CD14-positive monocyte (primary cell): ENCODE results near the gene CEACAM1. TPM values are rescaled to one million over a fixed set of nuclear protein-coding genes. Genes with fewer than 3 reads are reported as not detected.
A peak's percentile ranks its signal among the peaks of the same experiment; 100 is the strongest.

Experiments used
- DNase-seq, 3 donors: peaks; one replicate each; pipeline ENCODE4 v3.0.0-alpha.2; 2011 to 2022
- H2AFZ ChIP-seq: 2 replicates; pipeline ENCODE4 v1.6.0; 2012; ENCODE audit warnings: mild to moderate bottlenecking, low read depth, low read length, inconsistent platforms; ENCODE audit not compliant: insufficient read depth, poor library complexity, severe bottlenecking
- H3K27ac ChIP-seq, 2 donors: 1 replicate in 1 of 2; 2 replicates in 1 of 2; pipeline ENCODE4 v1.5.1; 2012 to 2013; ENCODE audit warnings: low read length in 2 of 2, control low read depth in 1 of 2, inconsistent platforms in 1 of 2, low read depth in 1 of 2, mild to moderate bottlenecking in 1 of 2
- H3K27me3 ChIP-seq, 2 donors: one replicate each; pipeline versions ENCODE4 v1.6.0 to v1.6.1; 2011 to 2013; ENCODE audit warnings: low read length in 2 of 2; ENCODE audit not compliant: control insufficient read depth in 2 of 2, insufficient read depth in 2 of 2
- H3K36me3 ChIP-seq, 2 donors: replicated peaks in 1 of 2; 1 replicate in 1 of 2; 2 replicates in 1 of 2; pipeline versions ENCODE4 v1.5.1 to v1.6.1; 2012 to 2013; ENCODE audit warnings: low read length in 2 of 2, control low read depth in 1 of 2, inconsistent platforms in 1 of 2, mild to moderate bottlenecking in 1 of 2; ENCODE audit not compliant: insufficient read depth in 2 of 2, control insufficient read depth in 1 of 2
- H3K4me1 ChIP-seq, 2 donors: 1 replicate in 1 of 2; 2 replicates in 1 of 2; pipeline versions ENCODE4 v1.5.1 to v1.6.1; 2012 to 2013; ENCODE audit warnings: low read length in 2 of 2, control low read depth in 1 of 2, inconsistent platforms in 1 of 2, mild to moderate bottlenecking in 1 of 2, moderate library complexity in 1 of 2; ENCODE audit not compliant: insufficient read depth in 2 of 2, control insufficient read depth in 1 of 2
- H3K4me2 ChIP-seq: replicated peaks from 2 replicates; pipeline ENCODE3; 2012; ENCODE audit warnings: low read length, moderate library complexity, mild to moderate bottlenecking; ENCODE audit not compliant: poor library complexity, severe bottlenecking; ENCODE audit errors: extremely low read depth
- H3K4me3 ChIP-seq, 3 experiments: fragments of 200-600 bp in 1 of 3; sonication (generic) in 1 of 3; replicated peaks in 1 of 3; 1 replicate in 2 of 3; 2 replicates in 1 of 3; pipeline ENCODE4 v1.5.1; 2011 to 2013; ENCODE audit warnings: low read length in 3 of 3, mild to moderate bottlenecking in 3 of 3, control low read depth in 2 of 3, low read depth in 2 of 3, inconsistent platforms in 1 of 3, moderate library complexity in 1 of 3
- H3K79me2 ChIP-seq: 2 replicates; pipeline ENCODE4 v1.6.0; 2012; ENCODE audit warnings: mild to moderate bottlenecking, control low read depth, inconsistent platforms, low read length, moderate library complexity; ENCODE audit not compliant: insufficient read depth
- H3K9ac ChIP-seq: 2 replicates; pipeline ENCODE4 v1.6.0; 2017; ENCODE audit warnings: low read length, mild to moderate bottlenecking; ENCODE audit not compliant: insufficient read depth, poor library complexity, severe bottlenecking
- H3K9me3 ChIP-seq, 2 donors: replicated peaks in 1 of 2; 1 replicate in 1 of 2; 2 replicates in 1 of 2; pipeline versions ENCODE4 v1.5.1 to v1.6.1; 2012 to 2013; ENCODE audit warnings: low read length in 2 of 2, control low read depth in 1 of 2; ENCODE audit not compliant: control insufficient read depth in 1 of 2, insufficient read depth in 1 of 2
- H4K20me1 ChIP-seq: 2 replicates; pipeline ENCODE4 v1.6.0; 2012; ENCODE audit warnings: mild to moderate bottlenecking, low read length, control low read depth, moderate library complexity; ENCODE audit not compliant: insufficient read depth
- H3K27ac Mint-ChIP-seq, 7 donors: one replicate each; pipeline ENCODE4 v1.8.0; 2020; ENCODE audit warnings: mild to moderate bottlenecking in 7 of 7, mixed read lengths in 7 of 7, moderate library complexity in 6 of 7, inconsistent platforms in 2 of 7
- H3K27me3 Mint-ChIP-seq, 3 donors: one replicate each; pipeline ENCODE4 v1.8.0; 2021 to 2022; ENCODE audit warnings: low read depth in 3 of 3, mild to moderate bottlenecking in 3 of 3, mixed read lengths in 3 of 3, moderate library complexity in 3 of 3, inconsistent platforms in 1 of 3
- H3K36me3 Mint-ChIP-seq, 2 donors: one replicate each; pipeline ENCODE4 v1.8.0; 2020; ENCODE audit warnings: mixed read lengths in 2 of 2, inconsistent platforms in 1 of 2, mild to moderate bottlenecking in 1 of 2
- H3K4me1 Mint-ChIP-seq: one replicate; pipeline ENCODE4 v1.8.0; 2020; ENCODE audit warnings: mild to moderate bottlenecking, mixed read lengths
- H3K4me3 Mint-ChIP-seq, 2 donors: one replicate each; pipeline ENCODE4 v1.8.0; 2020; ENCODE audit warnings: mild to moderate bottlenecking in 2 of 2, mixed read lengths in 2 of 2, moderate library complexity in 1 of 2
- H3K9me3 Mint-ChIP-seq, 7 donors: one replicate each; pipeline ENCODE4 v1.8.0; 2020 to 2022; ENCODE audit warnings: mixed read lengths in 7 of 7, mild to moderate bottlenecking in 6 of 7, moderate library complexity in 6 of 7, inconsistent platforms in 2 of 7
- CTCF ChIP-seq: fragments of 200-600 bp; IDR thresholded peaks from one replicate; pipeline ENCODE4 v1.8.0; 2022; ENCODE audit warnings: antibody characterized with exemption, mild to moderate bottlenecking
- WGBS: methylation state at CpG from one replicate; pipeline ENCODE4 v1.1.5; 2013; ENCODE audit warnings: missing lambda C conversion rate; ENCODE audit not compliant: insufficient coverage; 5-methylcytosine and 5-hydroxymethylcytosine counted together
- intact Hi-C, 2 donors: fragments of 100-400 bp; cut with micrococcal nuclease; formaldehyde crosslinking; loops; one replicate each; pipeline versions ENCODE4 v1.15.0 to v1.15.1; 2023
- polyA plus RNA-seq, 3 donors: library from polyadenylated mRNA; depleted of rRNA in 1 of 3; unstranded in 2 of 3; stranded (reverse) in 1 of 3; fragments of 300-500 nt in 2 of 3; fragments of >200 nt in 1 of 3; fragmentation: Illumina TruSeq in 2 of 3; gene quantifications; 1 replicate in 2 of 3; 2 replicates in 1 of 3; pipeline ENCODE4 v1.2.3, GENCODE V29; 2012 to 2021

CEACAM1 gene
- polyA plus RNA-seq, 3 donors = 0.09 to 0.40 (median 0.22) TPM

GRCh38 chr19:42467183-42467760 lies 61.0 kb downstream of the CEACAM1 start:
- Histone ChIP-seq H3K4me2 (no peak overlapping the region), H3K9me3 (no peaks in the 10 kb centered on the region), H3K4me1 (peaks cover 31 to 32% of the 10 kb centered on the region in 2 donors), H3K36me3 (no peaks in the 10 kb centered on the region), H3K79me2 (no peaks in the 10 kb centered on the region), H3K4me3 (no peak overlapping the region), H4K20me1 (no peaks in the 10 kb centered on the region), H2AFZ (no peak overlapping the region), H3K27me3 (no peaks in the 10 kb centered on the region), H3K9ac (no peak overlapping the region), H3K27ac (no peak overlapping the region)
- no peaks in the 10 kb centered on the region for H3K9me3 Mint-ChIP-seq
- peak; percentile 17 to 30 (median 28) for DNase-seq
- no peak for TF ChIP-seq CTCF
- peaks cover 40% of the 10 kb centered on the region for H3K4me1 Mint-ChIP-seq
- peak overlapping the region in 2 of 7 donors; percentile 1 to 78 for H3K27ac Mint-ChIP-seq
- intact Hi-C loops = no loop called here
- no peaks in the 10 kb centered on the region for H3K36me3 Mint-ChIP-seq
- WGBS = 2% methylated on average over 5 of the region's 5 CpGs
- H3K27me3 Mint-ChIP-seq = peaks cover 0 to 10% (median 4%) of the 10 kb centered on the region in 3 donors
- H3K4me3 Mint-ChIP-seq = no peak overlapping the region

- Histone ChIP-seq H3K79me2 (no peaks in the 10 kb centered on the region), H2AFZ (no peak overlapping the region), H3K4me3 (no peak overlapping the region), H3K36me3 (no peaks in the 10 kb centered on the region), H3K27me3 (no peaks in the 10 kb centered on the region), H4K20me1 (no peaks in the 10 kb centered on the region), H3K4me2 (no peak overlapping the region), H3K27ac (no peak overlapping the region), H3K9ac (no peak overlapping the region), H3K9me3 (no peaks in the 10 kb centered on the region), H3K4me1 (peaks cover 31 to 32% of the 10 kb centered on the region in 2 donors)
- Mint-ChIP-seq H3K27me3 (peaks cover 0 to 8% (median 4%) of the 10 kb centered on the region in 3 donors), H3K9me3 (no peaks in the 10 kb centered on the region), H3K36me3 (no peaks in the 10 kb centered on the region), H3K27ac (peak overlapping the region in 2 of 7 donors; percentile 30 to 78), H3K4me3 (no peak overlapping the region), H3K4me1 (peaks cover 40% of the 10 kb centered on the region)
- intact Hi-C loops = no loop called here
- DNase-seq = no peak
- 53% methylated on average over 3 of the region's 5 CpGs for WGBS
- no peak for TF ChIP-seq CTCF
Observed at GRCh38 chr19:42466521-42467182, 61.6 kb downstream of the CEACAM1 start.
